Endothelial cell of umbilical vein (primary cell): ENCODE results near the gene SERGEF. TPM values are rescaled to one million over a fixed set of nuclear protein-coding genes. Genes with fewer than 3 reads are reported as not detected.

ENCODE experiments used
- BruUV-seq: library from RNA; stranded (reverse); fragments of 400-500 nt; replicated peaks from 2 replicates; lab custom pipeline; 2021; lab: Mats Ljungman, UMichigan
- CTCF ChIA-PET: fragments of 300-600, 350-600 bp; sonication (Branson Sonifier 250); formaldehyde crosslinking; loops from one replicate; lab custom pipeline; 2021; ENCODE audit warnings: antibody characterized with exemption, inconsistent platforms; lab: Charles Lee
- POLR2A ChIA-PET: fragments of 300-600, 350-600 bp; sonication (Branson Sonifier 250); formaldehyde crosslinking; loops from one replicate; lab custom pipeline; 2021; ENCODE audit warnings: antibody characterized with exemption, inconsistent platforms; lab: Charles Lee
- DNase-seq: peaks from one replicate; pipeline ENCODE4 v3.0.0-alpha.2; 2011; ENCODE audit warnings: low read depth, low spot score
- FAIRE-seq: peaks from 2 replicates; lab custom pipeline; 2011; peaks lifted over from hg19 to GRCh38; lab: Jason Lieb, UNC
- H2AFZ ChIP-seq: 2 replicates; pipeline ENCODE4 v1.6.0; 2012; ENCODE audit warnings: low read depth, low read length, control low read depth, inconsistent platforms
- H3K27ac ChIP-seq: 2 replicates; pipeline ENCODE4 v1.5.1; 2011; ENCODE audit warnings: low read depth, mild to moderate bottlenecking, control low read depth, low read length, moderate library complexity; ENCODE audit not compliant: insufficient read depth
- H3K27me3 ChIP-seq, 2 experiments: 2 replicates each; pipeline versions ENCODE4 v1.6.0 to v1.6.1; 2011; ENCODE audit warnings: low read length in 2 of 2, mixed read lengths in 1 of 2; ENCODE audit not compliant: control insufficient read depth in 2 of 2, insufficient read depth in 2 of 2
- H3K36me3 ChIP-seq, 2 experiments: 2 replicates in 1 of 2; 3 replicates in 1 of 2; pipeline ENCODE4 v1.5.1; 2011; ENCODE audit warnings: low read length in 2 of 2, mild to moderate bottlenecking in 1 of 2, moderate library complexity in 1 of 2; ENCODE audit not compliant: control insufficient read depth in 2 of 2, insufficient read depth in 2 of 2; ENCODE audit errors: extremely low read depth in 1 of 2
- H3K4me1 ChIP-seq: 3 replicates; pipeline ENCODE4 v1.5.1; 2011; ENCODE audit warnings: mild to moderate bottlenecking, low read length; ENCODE audit not compliant: control insufficient read depth, insufficient read depth; ENCODE audit errors: extremely low read depth
- H3K4me2 ChIP-seq: 2 replicates; pipeline ENCODE4 v1.6.1; 2011; ENCODE audit warnings: low read length, control low read depth, mixed read lengths; ENCODE audit not compliant: insufficient read depth
- H3K4me3 ChIP-seq, 3 experiments: fragments of 200-600 bp in 1 of 3; sonication (generic), shearing (Covaris generic) in 1 of 3; replicated peaks in 1 of 3; 2 replicates each; pipeline ENCODE4 v1.5.1; 2011 to 2016; ENCODE audit warnings: control low read depth in 3 of 3, low read length in 3 of 3, mild to moderate bottlenecking in 2 of 3, inconsistent platforms in 1 of 3, low read depth in 1 of 3, moderate library complexity in 1 of 3; ENCODE audit not compliant: insufficient read depth in 1 of 3
- H3K79me2 ChIP-seq: 2 replicates; pipeline ENCODE4 v1.6.0; 2012; ENCODE audit warnings: low read length, inconsistent platforms; ENCODE audit not compliant: control insufficient read depth, insufficient read depth
- H3K9ac ChIP-seq: replicated peaks from 2 replicates; pipeline ENCODE3; 2011; ENCODE audit warnings: low read length, control low read depth; ENCODE audit not compliant: insufficient read depth; ENCODE audit errors: extremely low read depth
- H3K9me1 ChIP-seq: replicated peaks from 3 replicates; pipeline ENCODE4 v1.6.0; 2011; ENCODE audit warnings: mild to moderate bottlenecking, low read length; ENCODE audit not compliant: control insufficient read depth, insufficient read depth; ENCODE audit errors: extremely low read depth
- H3K9me3 ChIP-seq: replicated peaks from 2 replicates; pipeline ENCODE4 v1.5.1; 2012; ENCODE audit warnings: low read length, inconsistent platforms; ENCODE audit not compliant: control insufficient read depth, insufficient read depth
- H4K20me1 ChIP-seq: replicated peaks from 2 replicates; pipeline ENCODE3; 2011; ENCODE audit warnings: mild to moderate bottlenecking, low read length; ENCODE audit not compliant: control insufficient read depth, insufficient read depth; ENCODE audit errors: extremely low read depth
- EZH2 ChIP-seq: IDR thresholded peaks from 2 replicates; pipeline ENCODE4 v1.6.1; 2012; ENCODE audit warnings: borderline replicate concordance, low read depth, mild to moderate bottlenecking, moderate library complexity, low read length, inconsistent platforms; ENCODE audit not compliant: severe bottlenecking
- FOS ChIP-seq: IDR thresholded peaks from 2 replicates; pipeline ENCODE4 v1.6.1; 2011; ENCODE audit warnings: mild to moderate bottlenecking, low read length, moderate library complexity, borderline replicate concordance; ENCODE audit not compliant: insufficient read depth
- GATA2 ChIP-seq: IDR thresholded peaks from 2 replicates; pipeline ENCODE4 v1.7.0; 2011; ENCODE audit warnings: low read depth, mild to moderate bottlenecking, moderate library complexity, mixed read lengths, low read length; ENCODE audit not compliant: insufficient read length, insufficient read depth
- JUN ChIP-seq: IDR thresholded peaks from 2 replicates; pipeline ENCODE4 v1.6.1; 2011; ENCODE audit warnings: borderline replicate concordance, low read depth; ENCODE audit not compliant: insufficient read length, insufficient read depth
- MYC ChIP-seq: IDR thresholded peaks from one replicate; pipeline ENCODE4 v1.6.1; 2011; ENCODE audit warnings: mild to moderate bottlenecking, low read depth, low read length
- POLR2A ChIP-seq: IDR thresholded peaks from 2 replicates; pipeline ENCODE4 v1.6.1; 2012; ENCODE audit warnings: low read depth, mild to moderate bottlenecking, control low read depth, low read length
- POLR2AphosphoS5 ChIP-seq: IDR thresholded peaks from 2 replicates; pipeline ENCODE4 v1.6.1; 2012; ENCODE audit warnings: low read depth, mild to moderate bottlenecking, control low read depth, low read length, moderate library complexity; ENCODE audit not compliant: insufficient read depth
- dilution Hi-C: fragments of 300-500 bp; cut with MboI; formaldehyde crosslinking; loops from one replicate; pipeline ENCODE4 v1.15.0; 2019; ENCODE audit warnings: low sequenced_read_pairs; ENCODE audit not compliant: extremely low pct_ligation_motif_present
- intact Hi-C: fragments of 100-400 bp; cut with micrococcal nuclease; formaldehyde crosslinking; loops from one replicate; pipeline ENCODE4 v1.10.0; 2022
- polyA plus RNA-seq, 4 experiments: library from polyadenylated mRNA; depleted of rRNA in 3 of 4; stranded (reverse) in 3 of 4; unstranded in 1 of 4; fragments of >200 nt; gene quantifications; 2 replicates each; pipeline versions ENCODE4 v1.2.1 to v1.2.3, GENCODE V29; 2011 to 2012; ENCODE audit warnings: missing spikeins in 1 of 4
- total RNA-seq: library from RNA; stranded (reverse); gene quantifications from 2 replicates; pipeline ENCODE4 v1.2.3, GENCODE V29; 2021
- TF ChIP-seq, protein P1 (sequence below), 2 donors: IDR thresholded peaks; 1 replicate in 1 of 2; 2 replicates in 1 of 2; pipeline ENCODE4 v1.5.1; 2011; ENCODE audit warnings: low read length in 2 of 2, mild to moderate bottlenecking in 2 of 2, moderate library complexity in 2 of 2, control low read depth in 1 of 2, inconsistent platforms in 1 of 2, low read depth in 1 of 2; ENCODE audit not compliant: insufficient read depth in 1 of 2; ENCODE audit errors: extremely low read depth in 1 of 2

Gene SERGEF
- total and polyA plus RNA-seq, 2 donors (not counting 3 experiments of a cell fraction or from before 2014, with no cell fraction given): 8.7 to 16.7 TPM

DNA sequence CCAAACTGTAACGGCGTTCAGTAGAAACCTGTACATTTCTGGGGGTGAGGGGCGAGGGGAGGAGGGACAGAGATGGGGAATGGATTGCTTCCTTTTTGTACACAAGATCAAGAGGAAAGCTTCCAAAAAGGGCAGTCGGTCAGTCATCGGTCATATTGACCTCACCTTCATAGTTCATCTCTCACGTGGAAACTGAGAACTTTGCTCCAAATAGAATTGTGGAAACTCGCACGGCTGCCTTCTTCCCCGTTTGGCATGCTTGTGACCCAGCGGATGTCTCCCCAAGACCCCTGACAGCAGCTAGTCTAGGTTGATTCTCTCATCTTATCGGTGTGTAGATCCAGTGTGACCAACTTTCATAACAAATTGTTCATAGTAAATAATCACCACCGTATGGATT, 230.7 kb downstream of the SERGEF start:
- CTCF ChIA-PET: interaction anchor here (0.6 kb wide), 1 partner anchor 8 kb away, joined by 3 read pairs; no protein-coding TSS in a partner anchor
- H3K9me3 ChIP-seq: no peaks in the 10 kb centered on the region

More for the DNA sequence above, 230.7 kb downstream of the SERGEF start:
- H3K9ac ChIP-seq: no peak overlapping the region
- no peaks in the 10 kb centered on the region for H3K27me3 ChIP-seq
- H3K79me2 ChIP-seq: no peaks in the 10 kb centered on the region
- POLR2A ChIA-PET: no interaction called here
- DNase-seq (no peak), FAIRE-seq (no peak)
- no TSS peak for BruUV-seq
- no peak overlapping the region for H2AFZ ChIP-seq
- dilution Hi-C loops (no loop called here), intact Hi-C loops (no loop called here)
- H3K36me3 ChIP-seq: no peaks in the 10 kb centered on the region
- no peak overlapping the region for H3K27ac ChIP-seq
- no peaks in the 10 kb centered on the region for H3K9me1 ChIP-seq
- H4K20me1 ChIP-seq: no peaks in the 10 kb centered on the region
- no peak overlapping the region for H3K4me3 ChIP-seq
- TF ChIP-seq MYC (no peak), JUN (no peak), POLR2AphosphoS5 (no peak), EZH2 (no peak), GATA2 (no peak), FOS (no peak), POLR2A (no peak)
- TF ChIP-seq, protein P1, sequence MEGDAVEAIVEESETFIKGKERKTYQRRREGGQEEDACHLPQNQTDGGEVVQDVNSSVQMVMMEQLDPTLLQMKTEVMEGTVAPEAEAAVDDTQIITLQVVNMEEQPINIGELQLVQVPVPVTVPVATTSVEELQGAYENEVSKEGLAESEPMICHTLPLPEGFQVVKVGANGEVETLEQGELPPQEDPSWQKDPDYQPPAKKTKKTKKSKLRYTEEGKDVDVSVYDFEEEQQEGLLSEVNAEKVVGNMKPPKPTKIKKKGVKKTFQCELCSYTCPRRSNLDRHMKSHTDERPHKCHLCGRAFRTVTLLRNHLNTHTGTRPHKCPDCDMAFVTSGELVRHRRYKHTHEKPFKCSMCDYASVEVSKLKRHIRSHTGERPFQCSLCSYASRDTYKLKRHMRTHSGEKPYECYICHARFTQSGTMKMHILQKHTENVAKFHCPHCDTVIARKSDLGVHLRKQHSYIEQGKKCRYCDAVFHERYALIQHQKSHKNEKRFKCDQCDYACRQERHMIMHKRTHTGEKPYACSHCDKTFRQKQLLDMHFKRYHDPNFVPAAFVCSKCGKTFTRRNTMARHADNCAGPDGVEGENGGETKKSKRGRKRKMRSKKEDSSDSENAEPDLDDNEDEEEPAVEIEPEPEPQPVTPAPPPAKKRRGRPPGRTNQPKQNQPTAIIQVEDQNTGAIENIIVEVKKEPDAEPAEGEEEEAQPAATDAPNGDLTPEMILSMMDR (IDR thresholded peaks at IDR 0.05; ENCODE audit: extremely low read depth in 1 of 2, insufficient read depth in 1 of 2, low read depth in 1 of 2, low read length in 2 of 2): no peak
- H3K4me2 ChIP-seq: no peak overlapping the region
- no peaks in the 10 kb centered on the region for H3K4me1 ChIP-seq
